Activated T-cell treated with anti-CD3 and anti-CD28 coated beads, Interleukin-2, amount 50 U/mL, for 4 hours (primary cell): ENCODE measurements around the gene KIF16B. TPM values are rescaled to one million over a fixed set of nuclear protein-coding genes. Genes with fewer than 3 reads are reported as not detected.

ENCODE experiments used
- ATAC-seq, 2 donors: fragments of 200-7000 bp; cut with Tn5 transposase; one replicate each; pipeline ENCODE4 v1.10.0; 2021
- DNase-seq: peaks from one replicate; pipeline ENCODE4 v3.0.0-alpha.2; 2020
- H3K27me3 Mint-ChIP-seq: one replicate; pipeline ENCODE4 v1.8.0; 2021; ENCODE audit warnings: low read depth, mixed read lengths
- H3K36me3 Mint-ChIP-seq: one replicate; pipeline ENCODE4 v1.8.0; 2022; ENCODE audit warnings: mixed read lengths; ENCODE audit not compliant: insufficient read depth
- H3K4me1 Mint-ChIP-seq: one replicate; pipeline ENCODE4 v1.8.0; 2021; ENCODE audit warnings: low read depth, mixed read lengths
- H3K4me3 Mint-ChIP-seq: one replicate; pipeline ENCODE4 v1.8.0; 2021; ENCODE audit warnings: mild to moderate bottlenecking, moderate library complexity, mixed read lengths
- H3K9me3 Mint-ChIP-seq: one replicate; pipeline ENCODE4 v1.8.0; 2021; ENCODE audit warnings: mixed read lengths
- total RNA-seq, 3 donors: library from RNA; stranded (reverse); gene quantifications; one replicate each; pipeline ENCODE4 v1.2.1, GENCODE V29; 2021

KIF16B gene
- total RNA-seq, 3 donors from 2014 or later = 3.7 to 6.4 (median 4.8) TPM

DNA sequence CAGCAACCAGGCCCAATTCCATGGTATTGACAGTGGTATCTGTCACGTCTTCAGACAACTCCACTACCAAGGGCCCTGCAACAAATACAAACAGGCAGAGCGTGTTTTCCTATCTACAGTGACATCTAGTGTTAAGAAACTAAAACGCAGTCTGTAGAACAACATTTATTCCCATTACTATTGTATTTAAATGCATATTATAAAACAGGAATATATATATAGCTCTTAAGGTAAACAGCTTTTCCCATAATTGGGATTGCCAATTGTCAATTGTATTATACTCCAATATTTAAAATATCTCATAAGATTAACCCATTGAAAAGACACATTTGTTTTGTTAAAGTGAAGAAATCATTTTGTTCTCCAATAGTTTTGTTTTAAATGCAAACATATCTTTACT lies 97.2 kb downstream of the KIF16B start:
- Mint-ChIP-seq H3K4me1 (peaks cover 6% of the 10 kb centered on the region), H3K4me3 (no peak overlapping the region), H3K27me3 (no peaks in the 10 kb centered on the region), H3K9me3 (no peaks in the 10 kb centered on the region), H3K36me3 (peaks cover 6% of the 10 kb centered on the region)
- DNase-seq (no peak), ATAC-seq (no peak)

DNA sequence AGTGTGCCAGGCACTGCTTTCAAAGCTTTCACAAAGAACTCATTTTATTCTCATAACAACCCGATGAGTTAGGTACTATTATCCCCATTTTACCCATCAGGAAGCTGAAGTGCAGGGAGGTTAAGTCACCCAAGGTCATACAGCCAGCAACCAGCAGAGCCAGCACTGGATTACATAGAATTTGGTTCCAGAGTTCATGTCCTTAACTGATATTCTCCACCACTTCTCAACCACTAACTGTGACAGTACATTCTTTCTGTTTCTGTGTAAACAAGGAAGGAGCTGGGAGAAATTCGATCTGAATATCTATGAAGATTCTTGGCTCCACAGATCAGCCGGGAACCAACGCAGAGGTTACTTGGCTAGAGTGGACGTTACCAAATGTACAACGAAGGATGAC lies 98.0 kb downstream of the KIF16B start:
- no peaks in the 10 kb centered on the region for H3K27me3 Mint-ChIP-seq

DNA sequence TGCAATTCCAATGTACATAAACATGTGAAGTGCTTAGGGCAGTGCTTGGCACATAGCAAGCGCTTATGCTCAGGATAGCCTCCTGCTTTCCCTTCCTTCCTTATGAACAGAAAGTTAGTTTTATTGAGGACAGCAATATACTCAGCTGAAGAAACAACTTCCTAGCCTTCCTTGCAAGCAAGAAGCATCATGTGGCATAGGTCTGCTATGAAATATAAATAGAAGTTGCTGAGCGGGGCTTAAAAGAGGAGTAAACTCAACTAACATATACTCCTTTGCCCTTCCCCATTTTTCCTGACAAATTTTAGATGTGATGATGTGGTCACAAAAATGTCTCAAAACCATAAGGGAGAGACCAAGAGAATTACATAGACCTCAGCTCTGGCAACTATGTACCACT lies 98.9 kb downstream of the KIF16B start:
- DNase-seq (no peak), ATAC-seq (no peak)
- Mint-ChIP-seq H3K9me3 (no peaks in the 10 kb centered on the region), H3K4me3 (no peak overlapping the region), H3K36me3 (peaks cover 6% of the 10 kb centered on the region), H3K27me3 (no peaks in the 10 kb centered on the region), H3K4me1 (peaks cover 6% of the 10 kb centered on the region)

More for the DNA sequence above, 98.0 kb downstream of the KIF16B start:
- H3K4me3 Mint-ChIP-seq = no peak overlapping the region
- H3K36me3 Mint-ChIP-seq = peaks cover 6% of the 10 kb centered on the region
- peaks cover 6% of the 10 kb centered on the region for H3K4me1 Mint-ChIP-seq
- DNase-seq (no peak), ATAC-seq (no peak)
- H3K9me3 Mint-ChIP-seq = no peaks in the 10 kb centered on the region

DNA sequence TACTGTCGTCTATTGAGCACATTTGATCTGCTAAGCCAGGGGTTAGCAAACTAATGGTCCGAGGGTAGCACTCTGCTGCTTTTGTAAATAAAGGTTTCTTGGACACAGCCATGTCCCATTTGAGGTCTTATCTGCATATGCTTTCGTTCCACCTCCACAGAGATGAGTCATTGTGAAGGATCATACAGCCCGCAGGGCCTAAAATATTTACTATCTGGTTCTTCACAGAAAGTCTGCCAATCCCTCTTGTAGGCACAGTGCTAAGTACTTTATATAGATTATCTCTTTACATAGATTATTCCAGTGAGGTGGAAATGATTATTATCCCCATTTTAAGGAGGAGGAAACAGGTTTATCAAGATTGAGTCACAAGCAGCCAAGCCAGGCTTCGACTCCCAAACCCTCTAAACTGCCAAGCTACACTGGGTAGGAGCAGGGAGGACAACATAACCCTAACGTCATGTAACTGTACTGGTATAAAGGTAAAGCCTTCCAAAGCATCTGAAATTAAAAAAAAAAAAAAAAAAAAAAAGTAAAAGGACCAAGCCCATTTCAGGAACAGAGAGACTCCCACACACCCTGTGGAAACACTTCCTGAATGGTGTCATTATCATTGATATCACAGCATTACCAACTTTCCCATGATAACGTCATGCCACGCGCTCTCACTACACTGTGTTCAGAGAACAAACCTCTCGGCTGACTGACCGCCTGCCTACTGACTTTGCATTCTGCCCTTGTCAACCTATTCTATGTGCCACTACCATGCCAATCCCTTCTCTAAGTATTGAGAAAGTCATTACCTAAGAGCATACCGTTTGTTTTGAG lies 101.0 kb downstream of the KIF16B start:
- H3K27me3 Mint-ChIP-seq = no peaks in the 10 kb centered on the region

DNA sequence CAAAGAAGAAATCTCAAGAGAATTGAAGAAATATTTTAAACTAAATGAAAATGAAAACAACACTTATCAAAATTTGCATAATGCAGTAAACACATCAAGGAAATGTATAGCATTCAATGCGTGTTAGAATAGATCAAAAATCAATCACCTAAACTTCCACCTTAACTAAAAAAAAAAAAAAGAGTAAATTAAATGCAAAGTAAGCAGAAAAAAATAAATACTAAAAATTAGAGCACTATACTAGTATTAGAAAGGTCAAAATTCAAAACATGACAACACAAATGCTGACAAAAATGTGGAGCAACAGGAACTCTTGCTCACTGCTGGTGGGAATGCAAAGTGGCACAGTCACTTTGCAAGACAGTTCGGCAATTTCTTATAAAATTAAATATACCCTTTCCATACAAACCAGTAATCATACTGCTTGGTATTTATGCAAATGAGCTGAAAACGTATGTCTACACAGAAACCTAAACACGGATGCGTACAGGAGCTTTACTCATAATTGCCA lies 103.8 kb downstream of the KIF16B start:
- Mint-ChIP-seq H3K9me3 (no peaks in the 10 kb centered on the region), H3K36me3 (peaks cover 6% of the 10 kb centered on the region), H3K27me3 (no peaks in the 10 kb centered on the region), H3K4me3 (no peak overlapping the region), H3K4me1 (peaks cover 2% of the 10 kb centered on the region)
- no peak for DNase-seq
- ATAC-seq = no peak

More for the DNA sequence above, 101.0 kb downstream of the KIF16B start:
- no peaks in the 10 kb centered on the region for H3K9me3 Mint-ChIP-seq
- H3K36me3 Mint-ChIP-seq = peaks cover 3% of the 10 kb centered on the region
- H3K4me3 Mint-ChIP-seq = no peak overlapping the region
- H3K4me1 Mint-ChIP-seq = peaks cover 2% of the 10 kb centered on the region
- DNase-seq (no peak), ATAC-seq (no peak)

DNA sequence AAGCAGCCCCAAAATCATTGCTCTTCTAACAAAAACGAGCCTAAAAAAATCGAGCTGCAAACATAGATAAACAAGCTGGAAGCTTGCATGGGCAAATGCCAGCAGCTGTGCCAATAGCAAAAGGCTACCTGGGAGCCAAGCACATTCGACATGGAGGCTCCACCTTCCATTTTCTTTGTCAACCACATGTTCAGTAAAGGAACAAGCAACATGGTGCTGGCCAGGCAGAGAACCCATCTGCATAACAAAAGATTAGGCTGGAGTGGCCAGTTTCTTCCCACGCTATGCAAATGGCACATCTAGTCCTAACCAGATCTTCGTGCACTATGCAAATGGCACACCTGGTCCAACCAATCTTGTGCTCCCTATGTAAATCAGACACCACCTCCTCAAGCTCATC lies 110.5 kb downstream of the KIF16B start:
- Mint-ChIP-seq H3K4me1 (no peaks in the 10 kb centered on the region), H3K36me3 (peaks cover 3% of the 10 kb centered on the region), H3K4me3 (no peak overlapping the region), H3K9me3 (no peaks in the 10 kb centered on the region), H3K27me3 (no peaks in the 10 kb centered on the region)
- DNase-seq (no peak), ATAC-seq (no peak)

DNA sequence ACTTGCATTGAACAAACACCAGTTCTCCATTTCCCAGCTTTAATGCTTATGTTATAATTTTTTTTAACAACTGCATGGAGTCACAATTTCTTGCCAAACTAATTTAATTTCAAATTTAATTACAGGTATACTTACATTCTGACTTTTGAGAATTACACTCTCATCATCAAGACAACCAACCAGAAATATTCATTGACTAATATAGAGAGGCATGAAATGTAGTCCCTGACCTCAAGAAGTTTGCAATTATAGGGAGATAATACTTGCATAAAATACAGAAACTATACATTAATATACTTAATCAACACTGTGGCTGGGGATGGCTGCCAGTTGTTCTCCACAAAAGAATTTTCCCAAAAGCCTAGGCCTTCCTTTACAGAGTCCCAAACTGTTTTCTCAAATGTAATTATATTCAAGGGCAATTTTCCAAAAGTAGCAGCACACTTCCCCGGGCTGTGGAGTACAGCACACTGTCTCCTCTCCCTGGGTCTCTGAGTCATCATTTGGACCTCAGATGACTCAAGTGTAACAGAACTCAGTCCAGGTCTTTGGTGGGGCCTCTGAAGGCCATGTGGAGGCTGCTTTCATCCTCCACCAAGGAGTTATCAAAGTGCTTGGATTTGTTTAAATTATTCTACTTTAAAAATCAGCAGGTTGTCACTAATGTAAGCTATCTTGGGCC lies 114.1 kb downstream of the KIF16B start:
- H3K36me3 Mint-ChIP-seq = peaks cover 2% of the 10 kb centered on the region
- no peak overlapping the region for H3K4me3 Mint-ChIP-seq
- no peaks in the 10 kb centered on the region for H3K4me1 Mint-ChIP-seq
- no peaks in the 10 kb centered on the region for H3K9me3 Mint-ChIP-seq
- no peak for DNase-seq
- H3K27me3 Mint-ChIP-seq = no peaks in the 10 kb centered on the region
- no peak for ATAC-seq

DNA sequence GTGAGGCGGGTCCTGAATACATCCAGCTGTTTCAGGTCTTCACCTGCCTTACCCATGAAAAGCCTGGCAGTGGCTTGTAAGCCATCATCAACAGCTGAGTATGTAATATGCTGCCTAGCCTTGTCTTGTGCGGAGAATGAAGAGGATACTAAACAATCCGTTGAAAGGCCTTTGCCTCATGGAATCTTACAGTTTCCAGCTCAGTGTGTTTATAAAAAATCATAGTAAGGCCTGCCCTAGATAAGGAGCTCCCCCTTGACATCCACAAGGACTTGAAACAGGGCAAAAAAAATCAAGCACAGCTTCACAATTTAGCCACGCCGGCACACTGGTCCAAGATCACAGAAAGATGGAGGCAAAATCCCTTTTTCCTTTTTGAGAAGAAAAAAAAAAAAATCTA lies 115.7 kb downstream of the KIF16B start:
- no peak for ATAC-seq
- Mint-ChIP-seq H3K36me3 (peaks cover 2% of the 10 kb centered on the region), H3K27me3 (no peaks in the 10 kb centered on the region)

DNA sequence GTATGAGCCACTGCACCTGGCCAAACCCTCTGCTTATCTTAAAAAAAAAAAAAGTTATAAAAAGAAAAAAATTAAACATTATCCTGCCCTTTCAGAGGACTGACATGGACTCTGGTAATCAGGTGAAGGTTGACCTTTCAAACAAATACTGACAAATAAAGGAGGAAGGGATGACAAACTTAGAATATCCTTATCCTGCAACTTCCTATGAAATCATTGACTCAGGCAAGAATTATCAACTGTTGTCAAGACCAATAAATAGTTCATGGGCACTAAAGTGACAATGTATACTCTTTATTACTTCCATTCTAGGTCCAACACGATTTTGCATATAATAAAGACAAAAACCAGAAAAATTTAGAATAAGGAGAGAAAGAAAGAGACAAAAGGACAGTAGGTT lies 117.9 kb downstream of the KIF16B start:
- DNase-seq = no peak
- Mint-ChIP-seq H3K4me3 (no peak overlapping the region), H3K4me1 (no peaks in the 10 kb centered on the region), H3K36me3 (peaks cover 7% of the 10 kb centered on the region), H3K27me3 (no peaks in the 10 kb centered on the region), H3K9me3 (no peaks in the 10 kb centered on the region)
- ATAC-seq = no peak

More for the DNA sequence above, 115.7 kb downstream of the KIF16B start:
- Mint-ChIP-seq H3K4me3 (no peak overlapping the region), H3K4me1 (no peaks in the 10 kb centered on the region), H3K9me3 (no peaks in the 10 kb centered on the region)
- DNase-seq = no peak

DNA sequence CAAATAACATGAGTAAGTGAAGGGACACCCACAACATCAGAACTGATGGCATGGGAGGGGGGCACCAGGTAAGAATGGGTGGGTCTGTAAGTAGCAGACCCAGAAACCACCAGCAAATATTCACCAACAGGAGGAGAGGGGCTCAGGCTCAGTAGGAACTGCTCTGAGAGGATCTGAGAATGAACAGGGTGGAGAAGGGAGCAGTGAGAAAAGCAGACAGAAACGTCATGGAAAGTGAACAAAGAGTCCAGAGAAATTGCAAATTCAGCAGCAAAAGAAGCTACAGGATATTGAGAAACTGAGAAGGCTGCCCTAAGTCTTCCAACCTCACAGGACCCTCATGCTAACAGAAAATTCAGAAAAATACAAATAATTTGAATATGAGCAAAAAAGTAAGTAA lies 121.3 kb downstream of the KIF16B start:
- Mint-ChIP-seq H3K4me3 (no peak overlapping the region), H3K4me1 (no peaks in the 10 kb centered on the region), H3K27me3 (no peaks in the 10 kb centered on the region), H3K9me3 (no peaks in the 10 kb centered on the region), H3K36me3 (peaks cover 18% of the 10 kb centered on the region)
- no peak for DNase-seq
- no peak for ATAC-seq

DNA sequence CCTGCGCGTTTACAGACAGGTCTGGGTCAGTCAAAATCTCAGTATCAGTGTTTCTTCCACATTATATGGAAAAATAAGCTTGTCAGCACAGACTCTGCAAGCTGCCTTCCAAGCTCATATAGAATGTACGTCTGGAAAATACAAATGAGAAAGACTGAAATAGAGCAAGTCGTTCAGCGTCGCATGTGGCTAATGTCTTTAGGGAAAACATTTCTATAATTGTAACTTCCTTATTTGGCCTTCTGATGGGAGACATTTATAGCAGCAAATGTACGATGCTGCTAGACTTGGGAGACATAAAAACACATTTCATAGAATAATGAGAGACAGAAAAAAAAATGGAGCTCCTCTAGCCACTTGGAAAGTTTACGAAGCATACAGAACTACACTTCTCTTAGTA lies 122.2 kb downstream of the KIF16B start:
- DNase-seq (no peak), ATAC-seq (no peak)
- H3K4me3 Mint-ChIP-seq = no peak overlapping the region

DNA sequence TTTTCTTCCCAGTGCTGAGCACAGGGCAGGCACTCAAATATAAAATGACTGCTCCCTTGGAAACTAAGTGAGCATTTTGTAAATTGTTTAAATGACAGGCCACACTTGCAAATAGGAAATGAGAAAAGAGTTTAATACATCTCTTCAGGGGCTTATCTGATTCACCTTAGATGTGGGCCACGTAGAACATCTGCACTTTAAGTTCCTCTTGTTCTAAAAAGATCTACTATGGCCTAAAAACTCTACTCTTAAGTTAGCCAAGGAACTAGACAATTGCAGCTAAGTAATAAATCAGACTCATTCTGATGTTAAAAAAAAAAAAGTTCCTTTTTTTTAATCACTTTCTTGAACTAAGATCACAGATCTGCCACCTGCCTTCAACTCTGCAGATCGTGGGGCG lies 126.3 kb downstream of the KIF16B start:
- DNase-seq (no peak), ATAC-seq (no peak)
- H3K4me3 Mint-ChIP-seq = no peak overlapping the region
- peaks cover 19% of the 10 kb centered on the region for H3K36me3 Mint-ChIP-seq
- no peaks in the 10 kb centered on the region for H3K27me3 Mint-ChIP-seq
- no peaks in the 10 kb centered on the region for H3K9me3 Mint-ChIP-seq
- no peaks in the 10 kb centered on the region for H3K4me1 Mint-ChIP-seq

More for the DNA sequence above, 122.2 kb downstream of the KIF16B start:
- no peaks in the 10 kb centered on the region for H3K27me3 Mint-ChIP-seq
- no peaks in the 10 kb centered on the region for H3K4me1 Mint-ChIP-seq
- no peaks in the 10 kb centered on the region for H3K9me3 Mint-ChIP-seq
- peaks cover 18% of the 10 kb centered on the region for H3K36me3 Mint-ChIP-seq

DNA sequence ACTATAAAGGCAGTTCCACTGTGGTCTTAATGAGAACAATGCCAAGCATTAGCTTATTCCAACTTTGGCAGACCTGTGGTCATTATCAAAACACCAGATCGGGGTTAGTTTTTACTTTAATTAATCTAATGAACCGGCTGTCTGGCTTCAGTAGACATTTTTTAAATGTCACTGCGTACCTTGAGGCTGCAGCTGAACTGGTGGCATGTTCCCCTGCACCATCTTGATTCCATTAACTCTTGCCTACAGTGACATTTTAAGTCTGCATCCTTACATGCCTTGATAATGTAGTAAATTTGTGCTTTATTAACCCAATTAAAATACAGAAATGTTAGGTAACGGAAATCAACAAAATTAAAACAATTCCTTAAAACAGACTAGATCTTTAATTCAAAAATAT lies 127.0 kb downstream of the KIF16B start:
- Mint-ChIP-seq H3K4me3 (no peak overlapping the region), H3K27me3 (no peaks in the 10 kb centered on the region), H3K4me1 (peaks cover under 1% of the 10 kb centered on the region), H3K36me3 (peaks cover 21% of the 10 kb centered on the region), H3K9me3 (no peaks in the 10 kb centered on the region)
- ATAC-seq = no peak
- no peak for DNase-seq

DNA sequence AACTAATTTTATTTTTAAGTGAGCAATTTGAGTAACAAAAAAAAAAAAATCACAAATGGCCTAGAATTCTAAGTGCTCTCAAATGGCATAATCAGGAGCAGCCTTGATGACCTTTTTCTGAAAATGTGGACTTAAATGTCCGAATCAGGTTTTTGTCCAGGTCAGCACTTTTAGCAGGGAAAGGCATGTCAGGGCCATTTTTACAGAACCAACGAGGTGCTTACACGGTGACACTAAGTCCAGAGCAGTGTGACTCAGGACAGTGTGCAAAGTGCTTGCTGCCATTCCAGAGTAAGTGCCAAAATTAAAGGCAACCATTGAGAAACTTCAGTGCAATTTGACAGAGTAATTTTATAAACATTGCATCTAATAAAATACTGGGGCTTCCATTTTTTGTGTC lies 127.8 kb downstream of the KIF16B start:
- peaks cover 2% of the 10 kb centered on the region for H3K4me1 Mint-ChIP-seq
- H3K27me3 Mint-ChIP-seq = no peaks in the 10 kb centered on the region
- no peak for DNase-seq
- H3K4me3 Mint-ChIP-seq = no peak overlapping the region
- H3K36me3 Mint-ChIP-seq = peaks cover 19% of the 10 kb centered on the region
- H3K9me3 Mint-ChIP-seq = no peaks in the 10 kb centered on the region
- ATAC-seq = no peak
